Central memory CD8-positive, alpha-beta T cell (primary cell): ENCODE results near the gene TRMT13.

Experiments
- ATAC-seq: fragments of 150-1000 bp; cut with Tn5 transposase; replicated peaks from 2 replicates; pipeline ENCODE4 v1.10.0; 2022; ENCODE audit warnings: mild to moderate bottlenecking, moderate FRiP score, moderate number of reproducible peaks; ENCODE audit not compliant: poor library complexity, severe bottlenecking; ENCODE audit errors: extremely low read depth
- DNase-seq, 2 donors: peaks; one replicate each; pipeline ENCODE4 v3.0.0; 2021; ENCODE audit warnings: low spot score in 2 of 2
- H3K27ac Mint-ChIP-seq: one replicate; pipeline ENCODE4 v1.8.0; 2022; ENCODE audit warnings: low read depth, mild to moderate bottlenecking, moderate library complexity, mixed read lengths
- H3K27me3 Mint-ChIP-seq: one replicate; pipeline ENCODE4 v1.8.0; 2022; ENCODE audit warnings: mixed read lengths
- H3K36me3 Mint-ChIP-seq: one replicate; pipeline ENCODE4 v1.8.0; 2022; ENCODE audit warnings: mild to moderate bottlenecking, moderate library complexity, mixed read lengths; ENCODE audit not compliant: insufficient read depth
- H3K4me1 Mint-ChIP-seq: one replicate; pipeline ENCODE4 v1.8.0; 2022; ENCODE audit warnings: mixed read lengths
- H3K4me3 Mint-ChIP-seq: one replicate; pipeline ENCODE4 v1.8.0; 2022; ENCODE audit warnings: mild to moderate bottlenecking, moderate library complexity, mixed read lengths
- H3K9me3 Mint-ChIP-seq: one replicate; pipeline ENCODE4 v1.8.0; 2022; ENCODE audit warnings: mixed read lengths

The TRMT13 gene

DNA sequence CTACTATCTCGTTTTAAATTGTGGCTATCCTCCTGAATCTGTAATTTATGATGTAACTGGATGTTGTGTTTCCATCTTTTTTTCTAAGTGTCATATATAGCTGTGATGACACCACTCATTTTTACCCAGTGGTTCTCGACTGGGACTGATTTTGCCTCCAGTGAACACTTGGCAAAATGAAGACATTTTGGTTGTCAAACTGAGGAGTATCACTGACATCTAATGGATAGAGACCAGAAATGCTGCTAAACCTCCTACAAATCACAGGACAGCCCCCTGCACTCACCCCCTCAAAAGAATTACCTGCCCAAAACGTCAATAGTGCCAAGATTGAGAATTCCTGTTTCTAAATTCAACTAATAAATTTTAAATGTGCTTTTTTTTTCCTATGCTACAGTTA is 1.9 kb downstream of the TRMT13 start:
- H3K36me3 Mint-ChIP-seq = peaks cover 28% of the 10 kb centered on the region
- ATAC-seq (no peak), DNase-seq (no peak)
- no peaks in the 10 kb centered on the region for H3K27me3 Mint-ChIP-seq
- H3K27ac Mint-ChIP-seq = no peak overlapping the region
- no peaks in the 10 kb centered on the region for H3K9me3 Mint-ChIP-seq
- H3K4me3 Mint-ChIP-seq = no peak overlapping the region
- peaks cover 25% of the 10 kb centered on the region for H3K4me1 Mint-ChIP-seq

DNA sequence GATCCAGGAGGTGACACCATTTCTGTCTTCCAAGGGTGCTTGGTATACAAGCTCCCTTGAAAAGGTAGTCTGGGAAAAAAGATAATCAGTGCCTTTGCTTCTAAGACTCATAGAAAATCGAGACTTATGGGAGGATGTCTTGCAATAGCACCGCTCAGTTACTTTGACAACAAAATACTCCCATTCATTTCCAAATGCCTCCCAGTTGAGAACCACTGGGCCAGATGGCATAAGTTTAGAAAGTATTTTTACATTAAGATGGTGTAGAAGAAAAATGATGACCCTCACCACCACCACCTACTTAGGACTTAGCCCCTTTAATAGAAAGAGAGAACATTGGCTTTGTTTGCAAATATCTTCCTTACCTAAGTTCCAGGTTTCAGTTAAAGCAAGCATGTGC is 4.6 kb downstream of the TRMT13 start:
- H3K27me3 Mint-ChIP-seq = no peaks in the 10 kb centered on the region
- no peak overlapping the region for H3K27ac Mint-ChIP-seq
- peaks cover 22% of the 10 kb centered on the region for H3K4me1 Mint-ChIP-seq
- H3K9me3 Mint-ChIP-seq = no peaks in the 10 kb centered on the region
- ATAC-seq (no peak), DNase-seq (no peak)
- H3K4me3 Mint-ChIP-seq = no peak overlapping the region
- H3K36me3 Mint-ChIP-seq = peaks cover 48% of the 10 kb centered on the region

DNA sequence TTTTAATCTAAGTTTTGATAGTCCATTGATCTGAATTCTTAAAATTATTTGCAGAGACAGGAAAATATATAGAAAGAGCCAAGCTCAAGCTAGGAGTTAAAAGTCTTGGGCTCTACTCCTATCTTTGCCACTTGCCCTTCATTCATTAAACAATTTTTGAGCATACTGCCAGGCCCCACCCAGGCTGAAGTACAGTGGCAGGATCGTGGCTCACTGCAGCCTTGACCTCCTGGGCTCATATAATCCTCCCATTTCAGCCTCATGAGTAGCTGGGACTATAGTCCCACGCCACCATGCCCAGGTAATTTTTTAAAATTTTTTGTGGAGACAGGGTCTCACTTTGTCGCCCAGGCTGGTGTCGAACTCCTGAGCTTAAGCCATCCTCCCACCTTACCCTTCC is 8.2 kb downstream of the TRMT13 start:
- Mint-ChIP-seq H3K4me1 (peaks cover 6% of the 10 kb centered on the region), H3K36me3 (peaks cover 64% of the 10 kb centered on the region)

DNA sequence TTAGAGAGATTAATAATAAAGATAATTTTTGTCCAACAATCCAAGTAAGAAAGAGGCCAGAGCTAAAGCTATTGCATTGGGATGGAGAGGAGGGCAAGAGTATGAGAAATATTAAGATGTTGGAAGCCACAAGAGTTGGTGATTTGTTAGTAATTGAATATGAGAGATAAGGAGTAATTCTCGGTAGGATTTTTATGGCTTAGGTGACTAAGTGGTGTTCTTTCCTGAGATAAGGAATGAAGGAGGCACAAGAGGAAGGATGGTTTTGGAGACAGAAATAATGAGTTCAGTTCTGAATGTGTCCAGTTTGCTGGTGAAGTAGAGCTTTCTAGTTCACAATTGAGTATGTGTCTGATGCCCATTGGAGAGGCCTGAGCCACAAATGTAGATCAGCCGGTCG is 9.4 kb downstream of the TRMT13 start:
- DNase-seq (no peak), ATAC-seq (no peak)
- H3K36me3 Mint-ChIP-seq = peaks cover 69% of the 10 kb centered on the region
- H3K27me3 Mint-ChIP-seq = no peaks in the 10 kb centered on the region
- no peak overlapping the region for H3K4me3 Mint-ChIP-seq
- H3K27ac Mint-ChIP-seq = peak overlapping the region; percentile 59
- H3K9me3 Mint-ChIP-seq = no peaks in the 10 kb centered on the region
- H3K4me1 Mint-ChIP-seq = peaks cover 6% of the 10 kb centered on the region

More for the DNA sequence above, 8.2 kb downstream of the TRMT13 start:
- DNase-seq = no peak
- H3K9me3 Mint-ChIP-seq = no peaks in the 10 kb centered on the region
- H3K27me3 Mint-ChIP-seq = no peaks in the 10 kb centered on the region
- ATAC-seq = no peak
- no peak overlapping the region for H3K4me3 Mint-ChIP-seq
- H3K27ac Mint-ChIP-seq = peak overlapping the region; percentile 59

DNA sequence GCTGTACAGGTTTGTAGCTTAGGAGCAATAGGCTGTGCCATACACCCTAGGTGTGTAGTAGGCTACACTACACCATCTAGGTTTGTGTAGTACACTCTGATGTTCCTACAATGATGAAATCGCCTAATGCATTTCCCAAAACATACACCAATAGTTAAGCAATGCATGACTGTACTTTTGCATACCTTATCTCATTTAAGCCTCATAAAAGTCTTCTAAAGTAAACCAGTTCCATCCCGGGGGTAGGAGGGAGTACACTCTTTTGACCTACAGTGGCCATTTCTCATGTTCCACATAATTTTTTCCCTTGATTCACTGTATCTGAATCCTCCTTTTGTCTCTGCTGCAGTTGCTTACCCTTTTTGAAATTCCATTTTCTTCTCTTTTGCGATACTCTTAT is 12.2 kb downstream of the TRMT13 start:
- H3K9me3 Mint-ChIP-seq = no peaks in the 10 kb centered on the region
- H3K36me3 Mint-ChIP-seq = peaks cover 55% of the 10 kb centered on the region
- DNase-seq = no peak
- no peak overlapping the region for H3K27ac Mint-ChIP-seq
- H3K27me3 Mint-ChIP-seq = no peaks in the 10 kb centered on the region
- no peak for ATAC-seq
- no peak overlapping the region for H3K4me3 Mint-ChIP-seq
- peaks cover 6% of the 10 kb centered on the region for H3K4me1 Mint-ChIP-seq

DNA sequence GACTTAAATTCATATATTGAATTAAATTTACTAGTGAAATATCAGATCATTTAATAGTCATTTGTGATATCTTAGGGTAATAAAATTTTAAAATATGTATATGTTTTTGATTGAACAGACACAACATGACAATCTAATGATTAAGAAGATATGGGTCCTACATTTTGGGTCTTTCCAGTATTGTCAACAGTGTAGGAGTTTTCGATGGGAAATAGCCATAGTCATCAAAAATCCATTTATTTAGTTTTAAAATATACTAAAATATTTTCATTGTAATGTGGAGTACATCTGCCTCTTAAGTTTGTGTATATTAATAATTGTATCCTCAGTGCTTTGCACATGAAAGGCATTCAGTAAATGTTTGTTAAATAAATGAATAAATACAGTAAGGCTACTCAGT is 14.0 kb downstream of the TRMT13 start:
- peaks cover 41% of the 10 kb centered on the region for H3K36me3 Mint-ChIP-seq
- ATAC-seq (no peak), DNase-seq (no peak)
- H3K4me1 Mint-ChIP-seq = peaks cover 2% of the 10 kb centered on the region
- H3K27me3 Mint-ChIP-seq = no peaks in the 10 kb centered on the region
- H3K9me3 Mint-ChIP-seq = no peaks in the 10 kb centered on the region
- H3K4me3 Mint-ChIP-seq = no peak overlapping the region
- H3K27ac Mint-ChIP-seq = no peak overlapping the region

DNA sequence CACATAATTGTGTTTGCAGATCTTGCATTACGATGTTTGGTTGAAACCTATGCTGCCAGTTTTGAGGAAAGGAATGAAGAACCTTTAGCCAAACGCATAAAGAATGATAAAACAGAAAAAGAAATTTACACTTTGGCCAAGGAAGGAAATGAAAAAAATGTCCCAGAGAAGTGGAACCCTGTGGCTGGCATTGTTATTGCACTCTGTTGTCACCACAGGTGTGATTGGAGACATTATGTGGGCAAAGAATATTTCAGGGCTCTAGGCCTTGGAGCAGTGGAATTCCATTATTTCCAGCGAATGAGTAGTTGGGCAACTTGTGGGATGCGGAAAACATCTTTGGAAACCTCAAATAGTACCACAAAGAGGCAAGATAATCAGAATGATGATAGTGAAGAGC is 14.9 kb downstream of the TRMT13 start:
- ATAC-seq = no peak
- DNase-seq = no peak
- H3K27me3 Mint-ChIP-seq = no peaks in the 10 kb centered on the region
- no peak overlapping the region for H3K27ac Mint-ChIP-seq
- no peak overlapping the region for H3K4me3 Mint-ChIP-seq
- H3K9me3 Mint-ChIP-seq = no peaks in the 10 kb centered on the region
- H3K4me1 Mint-ChIP-seq = peaks cover 8% of the 10 kb centered on the region
- H3K36me3 Mint-ChIP-seq = peaks cover 35% of the 10 kb centered on the region

DNA sequence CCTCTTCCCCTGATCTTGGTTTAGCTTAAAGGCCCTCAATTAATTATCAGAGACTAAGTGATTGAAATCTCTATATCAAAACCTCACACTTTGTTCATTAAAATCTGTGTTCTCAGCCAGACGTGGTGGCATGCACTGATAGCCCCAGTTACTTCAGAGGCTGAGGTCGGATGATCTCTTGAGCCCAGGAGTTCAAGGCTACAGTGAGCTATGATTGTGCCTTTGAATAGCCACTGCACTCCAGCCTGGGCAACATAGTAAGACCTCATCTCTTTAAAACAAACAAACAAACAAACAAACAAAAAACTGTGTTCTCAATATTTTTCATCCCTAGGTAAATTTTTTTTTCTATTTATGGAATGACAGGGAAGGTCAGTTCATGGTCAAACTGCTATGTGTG is 18.7 kb downstream of the TRMT13 start:
- H3K4me1 Mint-ChIP-seq = peaks cover 8% of the 10 kb centered on the region
- H3K4me3 Mint-ChIP-seq = no peak overlapping the region
- DNase-seq (no peak), ATAC-seq (no peak)
- peak overlapping the region; percentile 29 for H3K27ac Mint-ChIP-seq
- H3K27me3 Mint-ChIP-seq = no peaks in the 10 kb centered on the region
- peaks cover 9% of the 10 kb centered on the region for H3K36me3 Mint-ChIP-seq
- H3K9me3 Mint-ChIP-seq = no peaks in the 10 kb centered on the region

DNA sequence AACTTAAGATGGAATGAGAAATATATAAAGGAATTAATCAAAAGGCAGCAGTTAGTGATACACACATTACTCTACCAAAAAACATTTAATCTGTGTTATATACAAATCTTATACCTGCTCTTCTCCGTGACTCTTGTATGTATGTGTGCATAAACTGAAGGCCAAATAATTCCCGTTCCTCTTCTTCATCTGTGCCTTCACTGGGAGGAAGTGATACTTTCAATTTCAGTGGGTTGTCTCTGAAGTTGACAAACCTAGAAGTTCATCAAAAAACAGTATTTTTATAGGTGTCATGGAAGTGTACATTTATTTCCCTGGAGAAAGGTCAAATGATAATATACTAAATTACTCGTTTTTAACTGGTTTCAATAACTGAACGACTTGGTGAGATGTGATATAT is 19.3 kb downstream of the TRMT13 start:
- Mint-ChIP-seq H3K27ac (peak overlapping the region; percentile 29), H3K4me3 (no peak overlapping the region), H3K36me3 (peaks cover 7% of the 10 kb centered on the region), H3K27me3 (no peaks in the 10 kb centered on the region), H3K4me1 (peaks cover 8% of the 10 kb centered on the region), H3K9me3 (no peaks in the 10 kb centered on the region)
- ATAC-seq = no peak
- no peak for DNase-seq

DNA sequence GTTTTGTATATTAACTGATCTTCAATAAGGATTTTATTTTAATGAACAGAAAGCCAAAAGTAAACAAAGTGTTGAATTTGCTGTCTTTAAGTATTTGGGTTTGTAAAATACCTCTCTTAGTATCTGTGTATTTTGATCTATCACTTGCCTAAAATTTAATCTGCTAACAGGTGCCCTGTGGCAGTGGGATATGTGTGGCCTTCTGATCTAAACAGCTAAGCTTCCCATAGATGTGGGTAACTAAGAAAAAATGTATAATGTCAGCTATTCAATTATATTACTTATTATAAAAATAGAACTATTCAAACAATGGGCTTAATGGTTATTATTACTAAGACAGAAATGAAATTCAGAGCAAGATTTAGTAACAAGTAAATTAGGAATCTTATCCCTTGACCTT is 29.9 kb downstream of the TRMT13 start:
- Mint-ChIP-seq H3K4me3 (no peak overlapping the region), H3K4me1 (no peaks in the 10 kb centered on the region), H3K27ac (no peak overlapping the region), H3K36me3 (no peaks in the 10 kb centered on the region), H3K27me3 (no peaks in the 10 kb centered on the region), H3K9me3 (no peaks in the 10 kb centered on the region)
- DNase-seq = no peak
- no peak for ATAC-seq

DNA sequence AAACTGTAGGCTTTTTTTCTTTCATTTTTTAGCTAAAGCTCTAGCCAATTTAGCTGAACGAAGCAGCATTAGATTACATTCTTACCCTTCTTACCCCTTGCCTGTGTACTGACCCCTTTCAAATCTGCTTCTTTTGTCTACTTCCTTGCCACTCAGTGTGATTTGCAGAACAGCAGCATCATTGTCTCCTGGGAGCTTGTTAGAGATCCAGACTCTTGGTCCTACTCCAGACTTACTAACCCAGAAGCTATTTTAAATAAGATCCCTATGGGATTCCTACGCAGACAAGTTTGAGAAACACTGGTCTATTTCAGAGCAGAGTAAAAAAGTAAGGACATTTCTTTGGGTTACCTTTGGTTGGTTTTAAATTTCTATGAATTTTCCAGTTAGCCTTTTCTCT is 31.3 kb downstream of the TRMT13 start:
- no peak for ATAC-seq
- H3K27me3 Mint-ChIP-seq = no peaks in the 10 kb centered on the region

DNA sequence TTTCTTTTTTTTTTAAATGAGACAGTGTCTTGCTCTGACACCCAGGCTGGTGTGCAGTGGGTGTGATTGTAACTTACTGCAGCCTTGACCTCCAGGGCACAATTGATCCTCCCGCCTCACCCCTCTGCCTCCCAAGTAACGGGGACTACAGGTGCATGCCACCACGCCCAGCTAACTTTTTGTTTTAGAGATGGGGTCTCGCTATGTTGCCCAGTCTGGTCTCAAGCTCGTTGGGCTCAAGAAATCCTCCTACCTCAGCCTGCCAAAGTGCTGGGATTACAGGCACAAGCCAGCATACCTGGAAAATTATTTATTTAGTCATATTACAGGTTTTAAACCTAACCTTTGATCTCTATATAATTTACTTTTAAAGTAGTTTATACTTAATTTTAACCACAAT is 31.7 kb downstream of the TRMT13 start:
- no peaks in the 10 kb centered on the region for H3K36me3 Mint-ChIP-seq
- H3K27me3 Mint-ChIP-seq = no peaks in the 10 kb centered on the region
- DNase-seq (no peak), ATAC-seq (no peak)
- no peaks in the 10 kb centered on the region for H3K9me3 Mint-ChIP-seq
- H3K4me1 Mint-ChIP-seq = no peaks in the 10 kb centered on the region
- H3K4me3 Mint-ChIP-seq = no peak overlapping the region
- no peak overlapping the region for H3K27ac Mint-ChIP-seq

More for the DNA sequence above, 31.3 kb downstream of the TRMT13 start:
- no peaks in the 10 kb centered on the region for H3K36me3 Mint-ChIP-seq
- H3K4me3 Mint-ChIP-seq = no peak overlapping the region
- no peak for DNase-seq
- H3K27ac Mint-ChIP-seq = no peak overlapping the region
- H3K4me1 Mint-ChIP-seq = no peaks in the 10 kb centered on the region
- H3K9me3 Mint-ChIP-seq = no peaks in the 10 kb centered on the region

DNA sequence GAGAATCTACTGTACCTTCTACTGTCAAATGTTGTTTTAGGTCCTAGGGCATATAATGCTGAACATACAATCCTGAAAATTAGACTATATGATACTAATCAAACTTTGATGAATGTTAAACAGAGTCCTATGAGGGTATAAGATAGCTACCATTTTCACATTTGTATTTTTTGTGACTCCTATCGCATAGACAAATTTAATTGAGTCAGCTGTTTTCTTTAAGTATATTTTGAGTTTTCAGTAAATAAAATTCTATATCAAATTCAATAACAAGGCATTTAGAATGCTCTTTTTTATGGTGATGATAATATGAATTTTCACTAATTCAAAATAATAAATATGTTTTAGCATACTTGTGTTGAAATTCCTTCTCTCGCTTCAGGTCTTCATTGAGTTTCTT is 35.1 kb downstream of the TRMT13 start:
- Mint-ChIP-seq H3K27me3 (no peaks in the 10 kb centered on the region), H3K27ac (no peak overlapping the region), H3K4me1 (no peaks in the 10 kb centered on the region), H3K36me3 (no peaks in the 10 kb centered on the region), H3K9me3 (no peaks in the 10 kb centered on the region), H3K4me3 (no peak overlapping the region)
- ATAC-seq = no peak
- DNase-seq = no peak
